Endothelial cell of umbilical vein (primary cell): ENCODE results near the gene RENBP. TPM values are rescaled to one million over a fixed set of nuclear protein-coding genes. Genes with fewer than 3 reads are reported as not detected.

ENCODE experiments used
- BruUV-seq: library from RNA; stranded (reverse); fragments of 400-500 nt; replicated peaks from 2 replicates; lab custom pipeline; 2021; lab: Mats Ljungman, UMichigan
- CTCF ChIA-PET: fragments of 300-600, 350-600 bp; sonication (Branson Sonifier 250); formaldehyde crosslinking; loops from one replicate; lab custom pipeline; 2021; ENCODE audit warnings: antibody characterized with exemption, inconsistent platforms; lab: Charles Lee
- POLR2A ChIA-PET: fragments of 300-600, 350-600 bp; sonication (Branson Sonifier 250); formaldehyde crosslinking; loops from one replicate; lab custom pipeline; 2021; ENCODE audit warnings: antibody characterized with exemption, inconsistent platforms; lab: Charles Lee
- DNase-seq: peaks from one replicate; pipeline ENCODE4 v3.0.0-alpha.2; 2011; ENCODE audit warnings: low read depth, low spot score
- FAIRE-seq: peaks from 2 replicates; lab custom pipeline; 2011; peaks lifted over from hg19 to GRCh38; lab: Jason Lieb, UNC
- H2AFZ ChIP-seq: 2 replicates; pipeline ENCODE4 v1.6.0; 2012; ENCODE audit warnings: low read depth, low read length, control low read depth, inconsistent platforms
- H3K27ac ChIP-seq: 2 replicates; pipeline ENCODE4 v1.5.1; 2011; ENCODE audit warnings: low read depth, mild to moderate bottlenecking, control low read depth, low read length, moderate library complexity; ENCODE audit not compliant: insufficient read depth
- H3K27me3 ChIP-seq, 2 experiments: 2 replicates each; pipeline versions ENCODE4 v1.6.0 to v1.6.1; 2011; ENCODE audit warnings: low read length in 2 of 2, mixed read lengths in 1 of 2; ENCODE audit not compliant: control insufficient read depth in 2 of 2, insufficient read depth in 2 of 2
- H3K36me3 ChIP-seq, 2 experiments: 2 replicates in 1 of 2; 3 replicates in 1 of 2; pipeline ENCODE4 v1.5.1; 2011; ENCODE audit warnings: low read length in 2 of 2, mild to moderate bottlenecking in 1 of 2, moderate library complexity in 1 of 2; ENCODE audit not compliant: control insufficient read depth in 2 of 2, insufficient read depth in 2 of 2; ENCODE audit errors: extremely low read depth in 1 of 2
- H3K4me1 ChIP-seq: 3 replicates; pipeline ENCODE4 v1.5.1; 2011; ENCODE audit warnings: mild to moderate bottlenecking, low read length; ENCODE audit not compliant: control insufficient read depth, insufficient read depth; ENCODE audit errors: extremely low read depth
- H3K4me2 ChIP-seq: 2 replicates; pipeline ENCODE4 v1.6.1; 2011; ENCODE audit warnings: low read length, control low read depth, mixed read lengths; ENCODE audit not compliant: insufficient read depth
- H3K4me3 ChIP-seq, 3 experiments: fragments of 200-600 bp in 1 of 3; sonication (generic), shearing (Covaris generic) in 1 of 3; replicated peaks in 1 of 3; 2 replicates each; pipeline ENCODE4 v1.5.1; 2011 to 2016; ENCODE audit warnings: control low read depth in 3 of 3, low read length in 3 of 3, mild to moderate bottlenecking in 2 of 3, inconsistent platforms in 1 of 3, low read depth in 1 of 3, moderate library complexity in 1 of 3; ENCODE audit not compliant: insufficient read depth in 1 of 3
- H3K79me2 ChIP-seq: 2 replicates; pipeline ENCODE4 v1.6.0; 2012; ENCODE audit warnings: low read length, inconsistent platforms; ENCODE audit not compliant: control insufficient read depth, insufficient read depth
- H3K9ac ChIP-seq: replicated peaks from 2 replicates; pipeline ENCODE3; 2011; ENCODE audit warnings: low read length, control low read depth; ENCODE audit not compliant: insufficient read depth; ENCODE audit errors: extremely low read depth
- H3K9me1 ChIP-seq: replicated peaks from 3 replicates; pipeline ENCODE4 v1.6.0; 2011; ENCODE audit warnings: mild to moderate bottlenecking, low read length; ENCODE audit not compliant: control insufficient read depth, insufficient read depth; ENCODE audit errors: extremely low read depth
- H3K9me3 ChIP-seq: replicated peaks from 2 replicates; pipeline ENCODE4 v1.5.1; 2012; ENCODE audit warnings: low read length, inconsistent platforms; ENCODE audit not compliant: control insufficient read depth, insufficient read depth
- H4K20me1 ChIP-seq: replicated peaks from 2 replicates; pipeline ENCODE3; 2011; ENCODE audit warnings: mild to moderate bottlenecking, low read length; ENCODE audit not compliant: control insufficient read depth, insufficient read depth; ENCODE audit errors: extremely low read depth
- EZH2 ChIP-seq: IDR thresholded peaks from 2 replicates; pipeline ENCODE4 v1.6.1; 2012; ENCODE audit warnings: borderline replicate concordance, low read depth, mild to moderate bottlenecking, moderate library complexity, low read length, inconsistent platforms; ENCODE audit not compliant: severe bottlenecking
- FOS ChIP-seq: IDR thresholded peaks from 2 replicates; pipeline ENCODE4 v1.6.1; 2011; ENCODE audit warnings: mild to moderate bottlenecking, low read length, moderate library complexity, borderline replicate concordance; ENCODE audit not compliant: insufficient read depth
- GATA2 ChIP-seq: IDR thresholded peaks from 2 replicates; pipeline ENCODE4 v1.7.0; 2011; ENCODE audit warnings: low read depth, mild to moderate bottlenecking, moderate library complexity, mixed read lengths, low read length; ENCODE audit not compliant: insufficient read length, insufficient read depth
- JUN ChIP-seq: IDR thresholded peaks from 2 replicates; pipeline ENCODE4 v1.6.1; 2011; ENCODE audit warnings: borderline replicate concordance, low read depth; ENCODE audit not compliant: insufficient read length, insufficient read depth
- MAX ChIP-seq: IDR thresholded peaks from 2 replicates; pipeline ENCODE4 v1.6.1; 2011; ENCODE audit not compliant: insufficient read depth, insufficient read length
- MYC ChIP-seq: IDR thresholded peaks from one replicate; pipeline ENCODE4 v1.6.1; 2011; ENCODE audit warnings: mild to moderate bottlenecking, low read depth, low read length
- POLR2A ChIP-seq: IDR thresholded peaks from 2 replicates; pipeline ENCODE4 v1.6.1; 2012; ENCODE audit warnings: low read depth, mild to moderate bottlenecking, control low read depth, low read length
- POLR2AphosphoS5 ChIP-seq: IDR thresholded peaks from 2 replicates; pipeline ENCODE4 v1.6.1; 2012; ENCODE audit warnings: low read depth, mild to moderate bottlenecking, control low read depth, low read length, moderate library complexity; ENCODE audit not compliant: insufficient read depth
- dilution Hi-C: fragments of 300-500 bp; cut with MboI; formaldehyde crosslinking; loops from one replicate; pipeline ENCODE4 v1.15.0; 2019; ENCODE audit warnings: low sequenced_read_pairs; ENCODE audit not compliant: extremely low pct_ligation_motif_present
- intact Hi-C: fragments of 100-400 bp; cut with micrococcal nuclease; formaldehyde crosslinking; loops from one replicate; pipeline ENCODE4 v1.10.0; 2022
- polyA plus RNA-seq, 4 experiments: library from polyadenylated mRNA; depleted of rRNA in 3 of 4; stranded (reverse) in 3 of 4; unstranded in 1 of 4; fragments of >200 nt; gene quantifications; 2 replicates each; pipeline versions ENCODE4 v1.2.1 to v1.2.3, GENCODE V29; 2011 to 2012; ENCODE audit warnings: missing spikeins in 1 of 4
- total RNA-seq: library from RNA; stranded (reverse); gene quantifications from 2 replicates; pipeline ENCODE4 v1.2.3, GENCODE V29; 2021
- TF ChIP-seq, protein P1 (sequence below), 2 donors: IDR thresholded peaks; 1 replicate in 1 of 2; 2 replicates in 1 of 2; pipeline ENCODE4 v1.5.1; 2011; ENCODE audit warnings: low read length in 2 of 2, mild to moderate bottlenecking in 2 of 2, moderate library complexity in 2 of 2, control low read depth in 1 of 2, inconsistent platforms in 1 of 2, low read depth in 1 of 2; ENCODE audit not compliant: insufficient read depth in 1 of 2; ENCODE audit errors: extremely low read depth in 1 of 2

RENBP gene
- total and polyA plus RNA-seq, 2 donors (not counting 3 experiments of a cell fraction or from before 2014, with no cell fraction given), result 8.0 to 16.0 TPM

DNA sequence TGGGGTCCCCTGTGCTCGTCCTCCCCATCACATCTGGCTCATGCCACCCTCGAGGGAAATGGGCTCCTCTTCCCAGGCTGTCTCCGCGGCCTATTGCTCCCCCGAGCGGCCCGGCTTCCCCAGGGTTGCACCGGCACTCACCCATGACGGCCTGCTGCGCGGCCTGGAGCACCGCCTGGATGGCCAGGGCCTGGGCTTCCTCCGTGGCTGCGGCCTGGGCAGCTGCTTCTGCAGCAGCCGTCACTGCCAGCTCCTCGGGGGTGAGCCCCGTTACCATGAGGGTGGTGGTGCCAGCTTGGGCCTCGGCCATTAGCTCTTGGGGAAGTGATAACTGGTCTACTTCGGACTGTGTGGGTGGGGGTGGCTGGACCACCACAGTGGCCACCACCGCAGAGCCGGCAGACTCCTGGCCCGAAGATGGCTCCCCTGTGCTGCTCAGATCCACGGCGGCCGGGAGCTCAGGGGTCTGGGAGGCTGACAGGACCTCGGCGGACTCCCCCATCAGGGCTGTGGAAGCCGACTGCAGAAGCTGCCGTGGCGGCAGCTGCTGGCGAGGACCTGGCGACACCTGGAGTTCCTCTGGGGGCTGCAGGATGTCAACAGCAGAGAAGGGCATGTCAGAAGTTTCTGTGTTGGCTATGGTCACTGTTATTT is 8.1 kb upstream of the RENBP start:
- Histone ChIP-seq H3K27ac (no peak overlapping the region), H3K9ac (no peak overlapping the region), H3K4me2 (no peak overlapping the region), H3K27me3 (no peaks in the 10 kb centered on the region), H3K9me1 (no peaks in the 10 kb centered on the region), H2AFZ (no peak overlapping the region), H3K9me3 (no peaks in the 10 kb centered on the region), H3K4me1 (peaks cover 30% of the 10 kb centered on the region), H3K4me3 (no peak overlapping the region), H3K36me3 (peaks cover 21 to 53% of the 10 kb centered on the region in 2 experiments), H4K20me1 (no peaks in the 10 kb centered on the region), H3K79me2 (peaks cover 9% of the 10 kb centered on the region)
- intact Hi-C loops (loop anchor here (1.0 to 2.0 kb wide), 2 partner anchors 16 to 188 kb away; partner anchors contain the start of gene PLXNB3), dilution Hi-C loops (no loop called here)
- CTCF ChIA-PET, result interaction anchor here (9.4 kb wide), 1 partner anchor 28 kb away, joined by 253 read pairs; the partner anchor contains the start of gene ARHGAP4
- FAIRE-seq (no peak), DNase-seq (no peak)
- POLR2A ChIA-PET, result no interaction called here
- TF ChIP-seq, protein P1, sequence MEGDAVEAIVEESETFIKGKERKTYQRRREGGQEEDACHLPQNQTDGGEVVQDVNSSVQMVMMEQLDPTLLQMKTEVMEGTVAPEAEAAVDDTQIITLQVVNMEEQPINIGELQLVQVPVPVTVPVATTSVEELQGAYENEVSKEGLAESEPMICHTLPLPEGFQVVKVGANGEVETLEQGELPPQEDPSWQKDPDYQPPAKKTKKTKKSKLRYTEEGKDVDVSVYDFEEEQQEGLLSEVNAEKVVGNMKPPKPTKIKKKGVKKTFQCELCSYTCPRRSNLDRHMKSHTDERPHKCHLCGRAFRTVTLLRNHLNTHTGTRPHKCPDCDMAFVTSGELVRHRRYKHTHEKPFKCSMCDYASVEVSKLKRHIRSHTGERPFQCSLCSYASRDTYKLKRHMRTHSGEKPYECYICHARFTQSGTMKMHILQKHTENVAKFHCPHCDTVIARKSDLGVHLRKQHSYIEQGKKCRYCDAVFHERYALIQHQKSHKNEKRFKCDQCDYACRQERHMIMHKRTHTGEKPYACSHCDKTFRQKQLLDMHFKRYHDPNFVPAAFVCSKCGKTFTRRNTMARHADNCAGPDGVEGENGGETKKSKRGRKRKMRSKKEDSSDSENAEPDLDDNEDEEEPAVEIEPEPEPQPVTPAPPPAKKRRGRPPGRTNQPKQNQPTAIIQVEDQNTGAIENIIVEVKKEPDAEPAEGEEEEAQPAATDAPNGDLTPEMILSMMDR (IDR thresholded peaks at IDR 0.05; ENCODE audit: extremely low read depth in 1 of 2, insufficient read depth in 1 of 2, low read depth in 1 of 2, low read length in 2 of 2), result no peak
- no peak for TF ChIP-seq MAX
- no peak for TF ChIP-seq POLR2A
- TF ChIP-seq EZH2, result no peak
- TF ChIP-seq JUN, result no peak
- TF ChIP-seq POLR2AphosphoS5, result no peak
- TF ChIP-seq MYC, result no peak
- no peak for TF ChIP-seq FOS
- no peak for TF ChIP-seq GATA2
- BruUV-seq, result no TSS peak
